GM18505 (cell line): Measurements from ENCODE around the gene OR10H4.
"Not testable (repeated sequence)": the region's sequence is repeated elsewhere in the genome, so short reads cannot be mapped to it uniquely, and the experiment has no call there.

Source experiments
- ATAC-seq: cut with Tn5 transposase; IDR thresholded peaks from one replicate; pipeline ENCODE4 v1.9.1; 2021; ENCODE audit not compliant: unreplicated experiment
- POLR2A ChIP-seq: IDR thresholded peaks from 4 replicates; pipeline ENCODE4 v1.6.1; 2011; ENCODE audit warnings: borderline replicate concordance; ENCODE audit not compliant: insufficient read depth, insufficient read length; ENCODE audit errors: extremely low read depth

The OR10H4 gene

GRCh38 chr19:15974856-15975255 is 26.0 kb downstream of the OR10H4 start:
- no peak for ATAC-seq
- no peak for TF ChIP-seq POLR2A

- TF ChIP-seq POLR2A = no peak
- ATAC-seq = no peak
Observed at GRCh38 chr19:15976836-15977689, 28.3 kb downstream of the OR10H4 start.

GRCh38 chr19:15977690-15978089 is 28.9 kb downstream of the OR10H4 start:
- TF ChIP-seq POLR2A = no peak
- ATAC-seq = no peak

GRCh38 chr19:15979293-15979692 is 30.5 kb downstream of the OR10H4 start:
- no peak for TF ChIP-seq POLR2A
- ATAC-seq = no peak

- not testable (repeated sequence) for ATAC-seq
Observed at GRCh38 chr19:15985831-15986230, 37.0 kb downstream of the OR10H4 start.

GRCh38 chr19:15986701-15987100 is 37.9 kb downstream of the OR10H4 start:
- ATAC-seq = no peak
- no peak for TF ChIP-seq POLR2A

GRCh38 chr19:15989889-15990288 is 41.1 kb downstream of the OR10H4 start:
- no peak for TF ChIP-seq POLR2A
- no peak for ATAC-seq

- no peak for TF ChIP-seq POLR2A
- ATAC-seq = no peak
Observed at GRCh38 chr19:15991602-15992001, 42.8 kb downstream of the OR10H4 start.

- no peak for TF ChIP-seq POLR2A
- no peak for ATAC-seq
Observed at GRCh38 chr19:15992014-15992413, 43.2 kb downstream of the OR10H4 start.

- ATAC-seq = no peak
- no peak for TF ChIP-seq POLR2A
Observed at GRCh38 chr19:15995536-15995935, 46.7 kb downstream of the OR10H4 start.

GRCh38 chr19:15998166-15998565 is 49.4 kb downstream of the OR10H4 start:
- no peak for ATAC-seq
- TF ChIP-seq POLR2A = no peak
